ENCODE results near the gene TMEM129. TPM values are rescaled to one million over a fixed set of nuclear protein-coding genes. Genes with fewer than 3 reads are reported as not detected.

TMEM129 gene
- total RNA-seq, 4 donors from 2014 or later: 46.6 to 94.2 (median 64.6) TPM

DNA sequence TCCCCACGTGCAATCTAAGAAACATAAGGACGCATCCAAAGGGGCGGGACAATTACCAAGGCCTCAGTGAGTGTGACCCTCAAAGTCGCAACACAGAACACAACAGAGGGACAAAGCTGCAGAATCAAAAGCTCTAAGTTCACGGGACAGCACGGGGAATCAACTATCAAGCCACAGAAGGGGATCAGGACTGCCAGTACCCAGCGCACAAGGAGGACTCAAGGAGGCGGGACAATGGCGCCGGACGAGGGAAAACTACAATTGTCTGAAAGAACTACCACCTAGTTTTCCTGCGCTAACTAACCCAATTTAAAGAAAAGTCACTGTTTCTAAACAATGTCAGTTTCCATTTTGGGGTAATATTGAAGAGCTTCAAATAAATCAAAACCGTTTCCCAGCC, 38.3 kb downstream of the TMEM129 start:
- no peaks in the 10 kb centered on the region for H3K27me3 ChIP-seq
- H3K4me3 ChIP-seq: peak overlapping the region; percentile 40 to 81
- 81 to 96% methylated on average over 4 to 10 of the region's 13 CpGs for WGBS, 2 donors (ENCODE audit: low coverage in 1 of 2)
- no peaks in the 10 kb centered on the region for H3K9me3 ChIP-seq
- peak overlapping the region; percentile 58 to 94 (median 89) for H3K27ac ChIP-seq
- no peaks in the 10 kb centered on the region for H3K36me3 ChIP-seq
- peaks cover 0 to 24% (median 3%) of the 10 kb centered on the region in 3 donors for H3K4me1 ChIP-seq
- TF ChIP-seq, protein P1, sequence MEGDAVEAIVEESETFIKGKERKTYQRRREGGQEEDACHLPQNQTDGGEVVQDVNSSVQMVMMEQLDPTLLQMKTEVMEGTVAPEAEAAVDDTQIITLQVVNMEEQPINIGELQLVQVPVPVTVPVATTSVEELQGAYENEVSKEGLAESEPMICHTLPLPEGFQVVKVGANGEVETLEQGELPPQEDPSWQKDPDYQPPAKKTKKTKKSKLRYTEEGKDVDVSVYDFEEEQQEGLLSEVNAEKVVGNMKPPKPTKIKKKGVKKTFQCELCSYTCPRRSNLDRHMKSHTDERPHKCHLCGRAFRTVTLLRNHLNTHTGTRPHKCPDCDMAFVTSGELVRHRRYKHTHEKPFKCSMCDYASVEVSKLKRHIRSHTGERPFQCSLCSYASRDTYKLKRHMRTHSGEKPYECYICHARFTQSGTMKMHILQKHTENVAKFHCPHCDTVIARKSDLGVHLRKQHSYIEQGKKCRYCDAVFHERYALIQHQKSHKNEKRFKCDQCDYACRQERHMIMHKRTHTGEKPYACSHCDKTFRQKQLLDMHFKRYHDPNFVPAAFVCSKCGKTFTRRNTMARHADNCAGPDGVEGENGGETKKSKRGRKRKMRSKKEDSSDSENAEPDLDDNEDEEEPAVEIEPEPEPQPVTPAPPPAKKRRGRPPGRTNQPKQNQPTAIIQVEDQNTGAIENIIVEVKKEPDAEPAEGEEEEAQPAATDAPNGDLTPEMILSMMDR (IDR thresholded peaks at IDR 0.05): no peak
- TF ChIP-seq EP300 (IDR thresholded peaks at IDR 0.05): no peak
- no peak for TF ChIP-seq POLR2AphosphoS5 (IDR thresholded peaks at IDR 0.05)
- ATAC-seq: no peak

DNA sequence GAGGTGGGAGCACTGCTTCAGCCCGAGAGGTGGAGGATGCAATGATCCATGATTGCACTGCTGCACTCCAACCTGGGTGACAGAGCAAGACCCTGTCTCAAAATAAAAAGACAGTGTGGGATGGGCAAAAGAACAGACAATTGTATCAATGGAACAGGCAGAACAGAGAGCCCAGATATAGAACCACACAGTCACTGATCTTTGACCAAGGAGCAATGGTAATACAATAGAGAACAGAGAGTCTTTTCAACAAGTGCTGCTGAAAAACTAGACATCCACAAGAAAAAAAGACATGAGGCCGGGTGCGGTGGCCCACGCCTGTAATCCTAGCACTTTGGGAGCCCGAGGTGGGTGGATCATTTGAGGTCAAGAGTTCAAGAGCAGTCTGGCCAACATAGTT, 42.9 kb downstream of the TMEM129 start:
- Histone ChIP-seq H3K36me3 (no peaks in the 10 kb centered on the region), H3K4me3 (no peak overlapping the region), H3K9me3 (no peaks in the 10 kb centered on the region), H3K27me3 (no peaks in the 10 kb centered on the region), H3K27ac (no peak overlapping the region), H3K4me1 (peaks cover 0 to 5% (median 0%) of the 10 kb centered on the region in 3 donors)
- no peak for ATAC-seq
- no peak for TF ChIP-seq POLR2A (IDR thresholded peaks at IDR 0.05)
- WGBS, 2 donors (ENCODE audit: low coverage in 1 of 2): 73 to 85% methylated on average over 4 to 5 of the region's 5 CpGs

DNA sequence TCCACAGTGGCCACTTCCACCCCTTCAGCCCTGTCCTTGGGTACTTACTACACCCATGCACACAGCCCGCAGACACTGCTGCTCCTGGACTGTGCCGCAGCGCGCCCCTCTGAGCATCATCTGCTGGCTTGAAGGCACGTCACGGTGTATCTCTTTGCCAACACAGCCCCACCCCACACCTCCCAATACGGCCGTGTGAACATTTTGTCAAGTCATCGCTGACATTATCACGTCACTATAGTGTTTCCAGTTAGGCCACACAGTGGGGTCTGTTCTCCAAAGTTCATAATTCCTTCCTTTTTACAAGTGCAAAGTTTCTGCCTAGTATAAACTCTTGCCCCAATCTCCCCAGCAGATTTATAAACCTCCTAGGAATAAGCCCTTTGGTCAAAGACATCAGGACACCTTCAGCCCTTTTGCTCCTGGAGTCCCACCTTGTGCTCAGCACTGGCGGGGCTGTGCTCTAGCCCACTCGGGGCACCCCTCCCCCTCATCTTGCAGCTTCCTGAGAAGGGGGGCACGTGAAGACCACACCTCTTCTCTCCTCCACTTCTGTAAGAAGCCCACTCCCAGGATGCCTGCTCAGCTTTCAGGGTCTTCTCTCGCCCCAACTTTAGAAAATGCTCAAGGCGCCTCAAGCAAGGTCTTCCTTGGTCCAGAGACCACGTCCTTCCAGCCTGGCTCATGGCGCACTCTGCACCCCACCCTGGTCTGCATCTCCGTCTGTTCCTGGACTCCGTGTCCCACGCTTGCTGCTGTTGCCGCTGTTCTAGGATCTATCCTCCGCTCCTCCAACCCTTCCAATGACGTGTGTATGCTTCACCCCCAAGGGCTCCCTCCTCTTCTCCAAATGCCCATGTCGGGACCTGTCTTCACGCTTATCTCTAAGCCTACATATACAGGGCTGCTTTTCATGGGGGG, 44.3 kb downstream of the TMEM129 start:
- 83 to 84% methylated on average over 6 to 21 of the region's 25 CpGs for WGBS, 2 donors (ENCODE audit: low coverage in 1 of 2)
- ATAC-seq: no peak
- no peak for TF ChIP-seq POLR2A (IDR thresholded peaks at IDR 0.05)
- no peak for TF ChIP-seq EP300 (IDR thresholded peaks at IDR 0.05)
- TF ChIP-seq POLR2AphosphoS5 (IDR thresholded peaks at IDR 0.05): no peak
- TF ChIP-seq, protein P1 (IDR thresholded peaks at IDR 0.05): no peak

DNA sequence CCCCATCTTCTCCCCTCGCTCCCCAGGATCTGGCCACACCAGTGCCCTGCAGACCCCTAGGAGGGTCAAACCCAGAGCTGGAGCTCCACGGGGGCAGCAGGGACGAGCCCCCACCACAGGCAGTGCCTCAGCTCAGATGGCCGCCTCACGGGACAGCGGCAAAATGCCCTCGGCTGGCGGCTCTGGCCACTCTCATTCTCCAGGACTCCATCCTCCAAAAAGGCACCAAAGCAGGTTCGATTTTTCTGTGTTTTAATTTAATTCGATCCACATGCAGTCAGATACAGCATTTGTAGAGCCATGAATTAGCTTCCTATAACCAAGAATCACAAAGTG, 45.4 kb downstream of the TMEM129 start:
- no peak for TF ChIP-seq EP300 (IDR thresholded peaks at IDR 0.05)
- TF ChIP-seq POLR2A (IDR thresholded peaks at IDR 0.05): no peak
- TF ChIP-seq, protein P1 (IDR thresholded peaks at IDR 0.05): no peak
- no peak for TF ChIP-seq POLR2AphosphoS5 (IDR thresholded peaks at IDR 0.05)

More for the DNA sequence above, 44.3 kb downstream of the TMEM129 start:
- Histone ChIP-seq H3K36me3 (no peaks in the 10 kb centered on the region), H3K4me1 (no peaks in the 10 kb centered on the region), H3K4me3 (no peak overlapping the region), H3K9me3 (no peaks in the 10 kb centered on the region), H3K27me3 (no peaks in the 10 kb centered on the region), H3K27ac (no peak overlapping the region)

DNA sequence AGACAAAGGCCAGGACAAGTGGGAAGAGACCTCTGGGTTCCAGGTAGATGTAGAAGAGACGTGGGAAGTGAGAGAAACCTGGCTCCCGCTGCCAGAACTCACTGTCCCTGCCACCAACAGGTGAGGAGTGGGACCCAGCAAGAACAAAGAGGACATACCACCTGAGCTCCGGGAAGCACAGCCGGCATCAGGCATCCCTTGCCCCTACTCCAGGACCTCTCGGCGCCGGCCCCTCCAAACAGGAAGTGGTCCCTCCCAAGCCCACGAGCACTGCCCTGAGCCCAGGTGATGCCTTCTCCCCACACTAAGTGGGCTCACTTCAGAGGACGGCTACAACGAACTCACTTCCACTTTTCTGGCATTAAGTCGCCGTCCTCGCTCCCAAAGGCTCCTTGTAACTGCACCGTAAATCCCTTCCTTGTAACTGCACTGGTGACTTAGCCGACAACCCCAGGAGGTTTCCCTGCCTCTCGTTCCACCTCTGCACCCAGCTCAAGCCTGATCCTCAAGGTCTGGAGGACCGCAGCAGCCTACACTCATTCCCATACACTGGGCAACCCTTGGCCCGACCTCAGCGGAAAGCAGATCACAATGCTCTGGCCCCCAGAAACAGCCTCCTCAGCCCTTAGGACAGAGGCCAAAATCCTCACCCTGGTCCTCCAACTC, 45.9 kb downstream of the TMEM129 start:
- TF ChIP-seq POLR2AphosphoS5 (IDR thresholded peaks at IDR 0.05) (no peak), EP300 (IDR thresholded peaks at IDR 0.05) (no peak), POLR2A (IDR thresholded peaks at IDR 0.05) (no peak)
- TF ChIP-seq, protein P1 (IDR thresholded peaks at IDR 0.05): no peak
- no peaks in the 10 kb centered on the region for H3K27me3 ChIP-seq
- no peak overlapping the region for H3K4me3 ChIP-seq
- 65 to 74% methylated on average over 4 to 15 of the region's 19 CpGs for whole genome bisulfite sequencing, 2 donors (ENCODE audit: low coverage in 1 of 2)
- no peaks in the 10 kb centered on the region for H3K36me3 ChIP-seq
- ATAC-seq: no peak
- H3K9me3 ChIP-seq: no peaks in the 10 kb centered on the region
- H3K4me1 ChIP-seq: no peaks in the 10 kb centered on the region
- no peak overlapping the region for H3K27ac ChIP-seq

More for the DNA sequence above, 45.4 kb downstream of the TMEM129 start:
- Histone ChIP-seq H3K36me3 (no peaks in the 10 kb centered on the region), H3K9me3 (no peaks in the 10 kb centered on the region), H3K27me3 (no peaks in the 10 kb centered on the region), H3K4me1 (no peaks in the 10 kb centered on the region), H3K27ac (no peak overlapping the region), H3K4me3 (no peak overlapping the region)
- whole genome bisulfite sequencing, 2 donors (ENCODE audit: low coverage in 1 of 2): 80 to 100% methylated on average over 1 of the region's 10 CpGs
- no peak for ATAC-seq
